Vagina (tissue), 2 donors: ENCODE data around the gene AGBL4. TPM values are rescaled to one million over a fixed set of nuclear protein-coding genes. Genes with fewer than 3 reads are reported as not detected.

Experiments used
- DNase-seq, 2 donors: peaks; one replicate each; pipeline ENCODE4 v3.0.0-alpha.2; 2017; ENCODE audit errors: extremely low spot score in 2 of 2
- H3K27ac ChIP-seq: fragments of 200-600 bp; sonication (generic); one replicate; pipeline ENCODE4 v1.5.1; 2019
- H3K27me3 ChIP-seq: fragments of 200-600 bp; sonication (generic); one replicate; pipeline ENCODE4 v1.5.1; 2019
- H3K36me3 ChIP-seq, 2 donors: fragments of 200-600 bp; sonication (generic); one replicate each; pipeline ENCODE4 v1.5.1; 2017 to 2019
- H3K4me1 ChIP-seq: fragments of 200-600 bp; sonication (generic); one replicate; pipeline ENCODE4 v1.5.1; 2019
- H3K4me3 ChIP-seq, 2 donors: fragments of 200-600 bp; sonication (generic); 1 replicate in 1 of 2; 2 replicates in 1 of 2; pipeline ENCODE4 v1.5.1; 2016 to 2019
- H3K9me3 ChIP-seq: fragments of 200-600 bp; sonication (generic); one replicate; pipeline ENCODE4 v1.5.1; 2019
- POLR2A ChIP-seq, 2 donors: fragments of 450-650 bp; IDR thresholded peaks; one replicate each; pipeline ENCODE4 v1.6.1; 2017; ENCODE audit warnings: antibody characterized with exemption in 2 of 2, mild to moderate bottlenecking in 2 of 2, moderate library complexity in 2 of 2
- POLR2AphosphoS5 ChIP-seq, 2 donors: sonication (generic); formaldehyde crosslinking; IDR thresholded peaks; one replicate each; pipeline ENCODE4 v1.9.0; 2017; ENCODE audit warnings: antibody characterized with exemption in 2 of 2, mild to moderate bottlenecking in 2 of 2, low read depth in 1 of 2; ENCODE audit not compliant: insufficient read depth in 1 of 2
- intact Hi-C: fragments of 100-400 bp; cut with DNase I; formaldehyde crosslinking; loops from one replicate; pipeline ENCODE4 v1.15.1; 2023
- total RNA-seq: library from RNA; depleted of rRNA; stranded (reverse); fragments of >200 nt; gene quantifications from one replicate; pipeline ENCODE4 v1.2.3, GENCODE V29; 2016
- TF ChIP-seq, protein P1 (sequence below), 3 experiments: fragments of 450-650 bp in 2 of 3; fragments of 200-600 bp in 1 of 3; sonication (generic) in 1 of 3; IDR thresholded peaks; one replicate each; pipeline ENCODE4 v1.5.1; 2017 to 2019; ENCODE audit warnings: antibody characterized with exemption in 3 of 3, mild to moderate bottlenecking in 2 of 3, moderate library complexity in 2 of 3

AGBL4 gene
- total RNA-seq, 1 donor from 2014 or later: not detected

- Histone ChIP-seq H3K4me3 (no peak overlapping the region), H3K27me3 (no peaks in the 10 kb centered on the region), H3K9me3 (no peaks in the 10 kb centered on the region), H3K4me1 (no peaks in the 10 kb centered on the region), H3K36me3 (no peaks in the 10 kb centered on the region), H3K27ac (no peak overlapping the region)
- DNase-seq: no peak
- no peak for TF ChIP-seq POLR2A (IDR thresholded peaks at IDR 0.05)
- TF ChIP-seq, protein P1, sequence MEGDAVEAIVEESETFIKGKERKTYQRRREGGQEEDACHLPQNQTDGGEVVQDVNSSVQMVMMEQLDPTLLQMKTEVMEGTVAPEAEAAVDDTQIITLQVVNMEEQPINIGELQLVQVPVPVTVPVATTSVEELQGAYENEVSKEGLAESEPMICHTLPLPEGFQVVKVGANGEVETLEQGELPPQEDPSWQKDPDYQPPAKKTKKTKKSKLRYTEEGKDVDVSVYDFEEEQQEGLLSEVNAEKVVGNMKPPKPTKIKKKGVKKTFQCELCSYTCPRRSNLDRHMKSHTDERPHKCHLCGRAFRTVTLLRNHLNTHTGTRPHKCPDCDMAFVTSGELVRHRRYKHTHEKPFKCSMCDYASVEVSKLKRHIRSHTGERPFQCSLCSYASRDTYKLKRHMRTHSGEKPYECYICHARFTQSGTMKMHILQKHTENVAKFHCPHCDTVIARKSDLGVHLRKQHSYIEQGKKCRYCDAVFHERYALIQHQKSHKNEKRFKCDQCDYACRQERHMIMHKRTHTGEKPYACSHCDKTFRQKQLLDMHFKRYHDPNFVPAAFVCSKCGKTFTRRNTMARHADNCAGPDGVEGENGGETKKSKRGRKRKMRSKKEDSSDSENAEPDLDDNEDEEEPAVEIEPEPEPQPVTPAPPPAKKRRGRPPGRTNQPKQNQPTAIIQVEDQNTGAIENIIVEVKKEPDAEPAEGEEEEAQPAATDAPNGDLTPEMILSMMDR (IDR thresholded peaks at IDR 0.05): no peak
- TF ChIP-seq POLR2AphosphoS5 (IDR thresholded peaks at IDR 0.05; ENCODE audit: insufficient read depth in 1 of 2, low read depth in 1 of 2): no peak
- intact Hi-C loops: no loop called here
Measured at GRCh38 chr1:48955774-48956173, 1068.0 kb downstream of the AGBL4 start.

DNA sequence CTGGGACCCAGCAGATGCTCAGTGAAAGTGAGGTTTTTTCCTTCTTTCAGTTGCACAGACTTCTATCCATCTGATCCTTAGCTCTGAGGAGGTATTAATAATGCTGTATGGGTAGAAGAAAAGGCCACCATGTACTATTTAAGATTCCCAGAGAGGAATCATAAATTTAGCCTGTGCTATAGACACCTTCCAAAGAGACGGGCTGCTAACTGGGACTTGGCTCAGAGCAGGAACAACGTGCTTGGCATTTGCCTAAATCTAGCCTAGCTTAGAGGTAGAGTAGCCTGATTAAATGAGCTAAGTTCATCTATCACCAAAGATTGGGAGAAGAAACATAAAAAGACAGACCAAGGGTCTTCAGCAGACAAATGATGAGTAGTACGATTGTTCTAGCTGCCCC lies 1070.1 kb downstream of the AGBL4 start:
- no peaks in the 10 kb centered on the region for H3K9me3 ChIP-seq
- H3K36me3 ChIP-seq: no peaks in the 10 kb centered on the region
- no peak overlapping the region for H3K4me3 ChIP-seq
- TF ChIP-seq, protein P1 (IDR thresholded peaks at IDR 0.05): no peak
- TF ChIP-seq POLR2A (IDR thresholded peaks at IDR 0.05) (no peak), POLR2AphosphoS5 (IDR thresholded peaks at IDR 0.05; ENCODE audit: insufficient read depth in 1 of 2, low read depth in 1 of 2) (no peak)
- H3K27me3 ChIP-seq: no peaks in the 10 kb centered on the region
- no peaks in the 10 kb centered on the region for H3K4me1 ChIP-seq
- H3K27ac ChIP-seq: no peak overlapping the region
- intact Hi-C loops: no loop called here
- no peak for DNase-seq

- no peaks in the 10 kb centered on the region for H3K9me3 ChIP-seq
- no peaks in the 10 kb centered on the region for H3K27me3 ChIP-seq
- H3K4me1 ChIP-seq: no peaks in the 10 kb centered on the region
- no peak for DNase-seq
- intact Hi-C loops: no loop called here
- H3K27ac ChIP-seq: no peak overlapping the region
- H3K36me3 ChIP-seq: no peaks in the 10 kb centered on the region
- no peak overlapping the region for H3K4me3 ChIP-seq
- no peak for TF ChIP-seq POLR2AphosphoS5 (IDR thresholded peaks at IDR 0.05; ENCODE audit: insufficient read depth in 1 of 2, low read depth in 1 of 2)
- no peak for TF ChIP-seq POLR2A (IDR thresholded peaks at IDR 0.05)
- TF ChIP-seq, protein P1 (IDR thresholded peaks at IDR 0.05): no peak
Measured at GRCh38 chr1:48948562-48948961, 1075.2 kb downstream of the AGBL4 start.

DNA sequence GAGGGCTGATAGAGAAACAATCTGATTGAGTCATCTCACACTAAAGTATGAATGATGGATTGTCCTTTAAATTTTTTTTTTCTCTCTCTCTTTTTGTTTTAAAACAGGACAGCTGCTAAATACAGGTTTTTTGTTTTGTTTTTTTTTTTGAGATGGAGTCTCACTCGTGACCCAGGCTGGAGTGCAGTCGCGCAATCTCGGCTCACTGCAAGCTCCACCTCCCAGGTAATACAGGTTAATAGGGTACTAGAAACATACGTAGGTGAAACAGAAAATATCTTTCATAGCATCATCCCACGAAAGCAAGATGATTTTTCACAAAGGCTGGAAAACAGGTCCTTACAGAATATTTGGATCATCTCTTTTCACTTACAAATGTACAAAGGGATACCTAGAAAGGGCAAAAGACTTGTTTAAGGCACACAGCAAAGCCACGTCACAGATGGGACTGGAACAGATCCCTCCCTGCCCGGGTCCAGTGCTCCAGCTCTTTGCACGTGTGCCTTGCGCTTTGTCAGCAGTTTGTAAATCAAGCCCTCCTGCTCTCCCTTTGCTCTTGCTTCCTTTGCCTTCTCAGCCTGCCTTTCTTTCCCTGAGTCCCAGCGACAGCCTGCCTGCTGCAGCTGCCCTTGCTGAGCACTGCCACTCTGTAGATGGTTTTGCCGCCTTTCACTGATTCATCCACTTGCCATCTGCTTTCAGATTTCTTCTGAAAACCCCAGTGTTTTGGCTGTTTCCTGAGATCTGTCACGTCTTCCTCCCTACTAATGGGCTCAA lies 1075.8 kb downstream of the AGBL4 start:
- no peaks in the 10 kb centered on the region for H3K4me1 ChIP-seq
- no peaks in the 10 kb centered on the region for H3K36me3 ChIP-seq
- no peaks in the 10 kb centered on the region for H3K27me3 ChIP-seq
- DNase-seq: no peak
- H3K27ac ChIP-seq: no peak overlapping the region
- H3K9me3 ChIP-seq: no peaks in the 10 kb centered on the region
- H3K4me3 ChIP-seq: no peak overlapping the region
- TF ChIP-seq POLR2A (IDR thresholded peaks at IDR 0.05): no peak
- no peak for TF ChIP-seq POLR2AphosphoS5 (IDR thresholded peaks at IDR 0.05; ENCODE audit: insufficient read depth in 1 of 2, low read depth in 1 of 2)
- TF ChIP-seq, protein P1 (IDR thresholded peaks at IDR 0.05): no peak
- intact Hi-C loops: no loop called here

DNA sequence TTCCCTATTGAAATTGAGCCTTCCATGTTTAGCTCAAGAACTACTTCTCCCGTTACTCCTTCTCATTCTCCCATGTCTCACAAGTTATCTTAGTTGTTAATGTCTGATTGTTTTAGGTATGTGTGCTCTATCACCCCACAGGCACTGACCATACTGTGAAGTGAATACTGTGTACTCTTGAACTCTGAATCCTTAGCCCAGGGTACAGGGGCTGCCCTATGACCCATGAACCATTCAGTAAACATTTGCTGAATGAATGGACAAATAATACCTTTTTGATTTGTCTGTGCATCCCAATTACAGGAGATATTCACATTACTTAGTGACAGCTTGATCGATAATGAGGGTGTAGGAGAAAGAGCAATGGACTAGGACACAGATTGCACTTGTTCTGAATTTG lies 1077.7 kb downstream of the AGBL4 start:
- no peak overlapping the region for H3K4me3 ChIP-seq
- H3K27ac ChIP-seq: no peak overlapping the region
- H3K4me1 ChIP-seq: no peaks in the 10 kb centered on the region
- no peaks in the 10 kb centered on the region for H3K36me3 ChIP-seq
- intact Hi-C loops: no loop called here
- H3K27me3 ChIP-seq: no peaks in the 10 kb centered on the region
- no peak for DNase-seq
- TF ChIP-seq, protein P1 (IDR thresholded peaks at IDR 0.05): no peak
- TF ChIP-seq POLR2AphosphoS5 (IDR thresholded peaks at IDR 0.05; ENCODE audit: insufficient read depth in 1 of 2, low read depth in 1 of 2) (no peak), POLR2A (IDR thresholded peaks at IDR 0.05) (no peak)
- H3K9me3 ChIP-seq: no peaks in the 10 kb centered on the region
